Adipocyte (in vitro differentiated cells): ENCODE results near the gene CREB3.

Experiments used
- DNase-seq: peaks from one replicate; pipeline ENCODE4 v3.0.0-alpha.2; 2015; ENCODE audit warnings: low read depth
- H3K27me3 ChIP-seq: replicated peaks from 2 replicates; pipeline ENCODE4 v1.7.0; 2013; ENCODE audit warnings: mild to moderate bottlenecking, low read length, moderate library complexity; ENCODE audit not compliant: control insufficient read depth, insufficient read depth
- H3K36me3 ChIP-seq: 2 replicates; pipeline ENCODE4 v1.7.0; 2013; ENCODE audit warnings: low read length, mild to moderate bottlenecking, moderate library complexity; ENCODE audit not compliant: control insufficient read depth, insufficient read depth, severe bottlenecking
- H3K4me1 ChIP-seq: 2 replicates; pipeline ENCODE4 v1.7.0; 2013; ENCODE audit warnings: mild to moderate bottlenecking, low read length, moderate library complexity; ENCODE audit not compliant: control insufficient read depth, insufficient read depth
- H3K4me3 ChIP-seq: 2 replicates; pipeline ENCODE4 v1.7.0; 2013; ENCODE audit warnings: mild to moderate bottlenecking, low read length, moderate library complexity
- H3K9ac ChIP-seq: 2 replicates; pipeline ENCODE4 v1.7.0; 2013; ENCODE audit warnings: mild to moderate bottlenecking, low read length, moderate library complexity
- H3K9me3 ChIP-seq: 2 replicates; pipeline ENCODE4 v1.7.0; 2013; ENCODE audit warnings: mild to moderate bottlenecking, low read length, moderate library complexity; ENCODE audit not compliant: control insufficient read depth

CREB3 gene, protein sequence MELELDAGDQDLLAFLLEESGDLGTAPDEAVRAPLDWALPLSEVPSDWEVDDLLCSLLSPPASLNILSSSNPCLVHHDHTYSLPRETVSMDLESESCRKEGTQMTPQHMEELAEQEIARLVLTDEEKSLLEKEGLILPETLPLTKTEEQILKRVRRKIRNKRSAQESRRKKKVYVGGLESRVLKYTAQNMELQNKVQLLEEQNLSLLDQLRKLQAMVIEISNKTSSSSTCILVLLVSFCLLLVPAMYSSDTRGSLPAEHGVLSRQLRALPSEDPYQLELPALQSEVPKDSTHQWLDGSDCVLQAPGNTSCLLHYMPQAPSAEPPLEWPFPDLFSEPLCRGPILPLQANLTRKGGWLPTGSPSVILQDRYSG

DNA sequence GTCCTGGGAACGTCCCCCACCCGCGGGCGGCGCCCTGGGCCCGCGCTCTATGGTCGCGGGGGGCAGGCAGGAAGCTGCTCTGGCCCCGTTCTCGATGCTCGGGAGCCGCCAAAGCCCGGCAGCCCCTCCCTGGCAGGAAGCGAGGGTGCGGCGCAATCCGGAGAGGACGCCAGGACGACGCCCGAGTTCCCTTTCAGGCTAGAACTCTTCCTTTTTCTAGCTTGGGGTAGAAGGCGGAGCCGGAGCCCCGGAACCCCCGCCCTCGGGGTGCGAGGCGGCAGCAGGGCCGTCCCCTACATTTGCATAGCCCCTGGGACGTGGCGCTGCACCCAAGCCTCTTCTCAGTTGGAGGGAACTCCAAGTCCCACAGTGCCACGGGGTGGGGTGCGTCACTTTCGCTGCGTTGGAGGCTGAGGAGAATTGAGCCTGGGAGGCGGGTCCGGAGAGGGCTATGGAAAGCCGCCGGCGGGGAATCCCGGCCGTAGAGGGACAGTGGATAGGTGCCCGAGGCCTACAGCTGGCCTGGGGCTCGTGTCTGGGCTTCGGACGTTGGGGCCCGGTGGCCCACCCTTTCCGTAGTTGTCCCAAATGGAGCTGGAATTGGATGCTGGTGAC lies at the start of gene CREB3, which contains the start of gene TLN1:
Gene CREB3, plus strand, starts transcription at position 482 of the 615 bp plus-strand sequence. Its CDS starts 107 bp downstream, at position 589.
Gene TLN1, minus strand, starts transcription at position 11 of the 615 bp plus-strand sequence. CDS start 6,501 bp downstream, outside the sequence.
- peak; percentile 99 for DNase-seq
- H3K4me3 ChIP-seq, result peak within 1 kb of the TSS; percentile 97
- H3K36me3 ChIP-seq, result peaks cover 30% of the 10 kb centered on the region
- no peaks in the 10 kb centered on the region for H3K27me3 ChIP-seq
- H3K4me1 ChIP-seq, result peaks cover 57% of the 10 kb centered on the region
- H3K9me3 ChIP-seq, result no peaks in the 10 kb centered on the region
- H3K9ac ChIP-seq, result peak within 1 kb of the TSS; percentile 99

DNA sequence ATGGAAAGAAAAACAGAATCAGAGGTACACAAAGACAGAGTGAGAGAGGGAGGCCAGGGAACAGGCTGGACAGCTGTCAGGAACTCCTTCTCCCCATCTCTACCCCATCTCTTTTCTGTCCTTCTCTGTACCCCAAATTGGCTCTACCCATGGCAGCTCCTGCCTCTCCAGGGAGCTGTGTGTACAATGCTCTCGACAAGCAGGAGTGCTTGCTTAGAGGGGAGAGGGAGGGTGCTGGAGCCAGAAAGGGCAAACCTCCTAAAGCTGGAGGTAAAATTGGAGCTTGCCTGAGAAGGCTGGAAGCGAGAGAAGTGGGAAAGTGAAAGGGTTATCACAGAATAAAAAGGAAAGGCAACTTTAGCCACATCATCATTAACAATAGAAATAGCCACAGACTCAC lies 49.1 kb upstream of the CREB3 start:
- no peak for DNase-seq
- no peak overlapping the region for H3K4me3 ChIP-seq
- peaks cover 28% of the 10 kb centered on the region for H3K4me1 ChIP-seq
- H3K27me3 ChIP-seq, result no peaks in the 10 kb centered on the region
- no peak overlapping the region for H3K9ac ChIP-seq
- H3K9me3 ChIP-seq, result no peaks in the 10 kb centered on the region
- H3K36me3 ChIP-seq, result peaks cover 53% of the 10 kb centered on the region

DNA sequence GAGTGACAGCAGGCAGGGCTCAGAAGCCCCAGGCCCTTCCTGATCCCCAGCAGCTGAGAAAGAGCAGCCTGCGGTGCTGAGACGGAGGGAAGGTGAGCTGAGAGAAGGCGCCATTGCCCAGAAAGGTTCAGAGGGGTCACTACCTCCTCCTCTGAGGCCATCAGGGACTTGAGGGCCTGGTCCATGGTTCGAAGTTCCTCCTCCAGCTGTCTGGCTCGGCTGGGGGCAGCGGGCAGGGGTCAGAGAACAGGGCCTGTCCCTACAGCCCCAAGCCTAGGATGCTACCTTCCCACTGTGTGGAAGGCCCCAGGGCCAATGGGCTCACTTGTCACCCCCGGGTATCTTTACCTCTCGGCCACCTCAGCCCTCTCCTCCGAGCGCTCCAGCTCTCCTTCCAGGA lies 47.5 kb upstream of the CREB3 start:
- H3K9me3 ChIP-seq, result no peaks in the 10 kb centered on the region
- no peak for DNase-seq
- H3K4me1 ChIP-seq, result peaks cover 39% of the 10 kb centered on the region
- H3K9ac ChIP-seq, result peak overlapping the region; percentile 43
- H3K36me3 ChIP-seq, result peaks cover 54% of the 10 kb centered on the region
- H3K27me3 ChIP-seq, result no peaks in the 10 kb centered on the region
- H3K4me3 ChIP-seq, result no peak overlapping the region

DNA sequence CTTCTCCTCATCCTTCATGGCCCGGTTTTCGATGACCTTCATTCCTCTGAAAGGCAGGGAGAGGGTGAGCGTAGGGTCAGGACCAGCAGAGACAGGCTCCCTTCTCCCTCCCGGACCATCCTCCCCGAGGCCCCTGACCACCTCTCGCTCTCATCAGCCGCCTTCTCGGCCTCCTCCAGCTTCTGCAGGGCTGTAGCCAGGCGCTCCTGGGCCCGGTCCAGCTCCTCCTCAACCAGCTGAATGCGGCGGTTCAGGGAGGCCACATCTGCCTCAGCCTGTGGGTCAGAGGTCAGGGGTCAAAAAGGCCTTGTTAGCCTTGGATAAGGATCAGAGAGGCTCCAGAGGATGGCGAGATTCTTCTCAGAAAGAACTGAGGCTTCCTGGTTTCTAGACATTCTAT lies 47.0 kb upstream of the CREB3 start:
- no peaks in the 10 kb centered on the region for H3K27me3 ChIP-seq
- H3K36me3 ChIP-seq, result peaks cover 54% of the 10 kb centered on the region
- no peak overlapping the region for H3K4me3 ChIP-seq
- H3K9ac ChIP-seq, result peak overlapping the region; percentile 39
- H3K9me3 ChIP-seq, result no peaks in the 10 kb centered on the region
- no peak for DNase-seq
- H3K4me1 ChIP-seq, result peaks cover 39% of the 10 kb centered on the region

DNA sequence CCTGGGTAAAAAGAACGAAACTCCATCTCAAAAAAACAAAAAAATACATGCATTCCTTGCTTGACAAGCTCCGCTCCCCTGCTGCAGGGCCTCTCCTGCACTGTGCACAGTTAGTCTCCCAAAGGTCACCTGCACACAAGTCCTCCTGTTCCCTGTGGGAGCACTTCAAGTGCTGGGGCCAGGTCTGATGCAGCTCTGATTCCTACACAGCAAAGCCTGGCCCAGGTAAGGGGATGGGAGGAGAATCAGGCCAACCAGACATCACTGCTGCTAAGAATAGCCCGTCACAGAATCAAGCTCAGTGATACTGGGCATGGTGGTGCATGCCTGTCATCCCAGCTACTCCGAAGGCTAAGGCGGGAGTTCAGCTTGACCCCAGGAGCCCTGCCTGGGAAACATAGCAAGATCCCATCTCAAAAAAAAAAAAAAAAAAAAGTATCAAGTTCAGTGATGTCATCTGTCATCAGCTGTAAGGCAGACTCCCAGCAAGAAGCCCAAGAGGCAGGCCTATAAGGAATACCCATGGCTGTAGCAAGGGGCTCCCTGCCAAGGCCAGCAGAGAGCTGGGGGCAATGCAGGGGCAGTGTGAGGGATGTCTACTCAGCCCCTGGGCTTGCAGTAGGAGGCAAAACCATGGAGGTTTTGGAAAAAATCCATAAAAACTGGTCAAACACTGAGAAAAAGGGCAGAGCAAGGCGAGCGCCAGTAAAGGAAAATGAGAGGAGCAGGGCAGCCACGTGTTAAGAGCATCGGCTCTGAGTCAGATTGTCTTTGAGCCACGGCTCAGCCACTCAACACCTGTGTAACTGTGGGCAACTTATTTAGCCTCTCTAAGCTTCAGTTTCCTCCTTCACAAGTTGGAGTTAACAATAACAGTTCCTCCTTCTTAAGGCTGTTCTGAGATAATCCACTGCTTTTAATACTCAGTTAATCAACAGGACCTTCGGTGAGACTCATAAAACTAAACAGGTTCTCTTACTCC lies 46.0 kb upstream of the CREB3 start:
- Histone ChIP-seq H3K36me3 (peaks cover 54% of the 10 kb centered on the region), H3K9ac (peak overlapping the region; percentile 98), H3K27me3 (no peaks in the 10 kb centered on the region), H3K9me3 (no peaks in the 10 kb centered on the region), H3K4me1 (peaks cover 42% of the 10 kb centered on the region), H3K4me3 (peak overlapping the region; percentile 89)
- peak; percentile 42 for DNase-seq

DNA sequence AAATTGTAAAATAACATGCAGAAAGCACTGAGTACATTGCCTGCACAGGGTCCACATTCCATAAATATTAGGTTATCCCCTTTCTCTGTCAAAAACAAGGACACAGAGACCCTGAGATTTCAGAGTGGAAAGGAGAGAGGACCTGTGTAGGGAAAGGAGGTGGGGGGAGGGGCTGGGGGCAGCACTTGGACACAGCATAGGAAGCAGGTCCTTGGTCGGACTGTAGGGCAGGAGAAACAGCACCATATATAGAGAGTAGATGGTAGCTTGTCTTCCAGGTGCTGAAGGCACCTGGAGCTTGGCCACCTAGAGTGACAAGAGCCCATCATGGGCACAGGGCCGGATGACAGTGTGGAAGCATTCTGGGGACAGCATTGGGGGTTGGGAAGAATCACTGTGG lies 45.2 kb upstream of the CREB3 start:
- Histone ChIP-seq H3K4me1 (peaks cover 47% of the 10 kb centered on the region), H3K4me3 (peak overlapping the region; percentile 89), H3K9ac (peak overlapping the region; percentile 98), H3K27me3 (no peaks in the 10 kb centered on the region), H3K36me3 (peaks cover 46% of the 10 kb centered on the region), H3K9me3 (no peaks in the 10 kb centered on the region)
- DNase-seq, result no peak

DNA sequence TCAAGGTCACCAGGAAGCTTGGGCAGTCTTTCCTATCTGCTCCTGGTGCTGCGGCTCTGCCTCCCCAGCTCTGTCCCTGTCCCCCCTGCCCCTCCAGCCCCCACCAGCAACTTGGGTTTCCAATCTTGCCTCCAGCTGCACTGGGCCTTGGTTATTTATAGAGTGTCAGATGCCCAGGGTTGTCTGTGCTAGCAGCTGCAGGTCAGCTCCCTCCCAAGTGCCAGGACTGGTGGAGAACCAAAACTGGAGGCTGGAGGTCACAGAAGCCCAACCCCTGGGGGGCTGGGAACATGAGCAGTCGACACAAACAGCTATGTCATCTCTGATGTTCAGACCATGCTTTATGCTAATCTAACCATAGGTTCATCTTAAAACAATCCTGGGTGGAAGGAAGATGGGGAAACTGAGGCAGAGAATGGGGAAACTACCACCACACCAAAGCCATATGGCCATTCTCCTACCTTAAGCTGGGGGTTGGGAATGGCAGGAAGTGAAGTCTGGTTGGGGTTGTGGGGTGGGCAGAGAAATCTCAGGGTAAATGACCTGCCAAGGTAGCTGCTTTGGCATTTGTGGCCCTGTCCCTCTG lies 44.4 kb upstream of the CREB3 start:
- Histone ChIP-seq H3K36me3 (peaks cover 38% of the 10 kb centered on the region), H3K9ac (peak overlapping the region; percentile 98), H3K4me3 (peak overlapping the region; percentile 89), H3K27me3 (no peaks in the 10 kb centered on the region), H3K9me3 (no peaks in the 10 kb centered on the region), H3K4me1 (peaks cover 47% of the 10 kb centered on the region)
- DNase-seq, result no peak

DNA sequence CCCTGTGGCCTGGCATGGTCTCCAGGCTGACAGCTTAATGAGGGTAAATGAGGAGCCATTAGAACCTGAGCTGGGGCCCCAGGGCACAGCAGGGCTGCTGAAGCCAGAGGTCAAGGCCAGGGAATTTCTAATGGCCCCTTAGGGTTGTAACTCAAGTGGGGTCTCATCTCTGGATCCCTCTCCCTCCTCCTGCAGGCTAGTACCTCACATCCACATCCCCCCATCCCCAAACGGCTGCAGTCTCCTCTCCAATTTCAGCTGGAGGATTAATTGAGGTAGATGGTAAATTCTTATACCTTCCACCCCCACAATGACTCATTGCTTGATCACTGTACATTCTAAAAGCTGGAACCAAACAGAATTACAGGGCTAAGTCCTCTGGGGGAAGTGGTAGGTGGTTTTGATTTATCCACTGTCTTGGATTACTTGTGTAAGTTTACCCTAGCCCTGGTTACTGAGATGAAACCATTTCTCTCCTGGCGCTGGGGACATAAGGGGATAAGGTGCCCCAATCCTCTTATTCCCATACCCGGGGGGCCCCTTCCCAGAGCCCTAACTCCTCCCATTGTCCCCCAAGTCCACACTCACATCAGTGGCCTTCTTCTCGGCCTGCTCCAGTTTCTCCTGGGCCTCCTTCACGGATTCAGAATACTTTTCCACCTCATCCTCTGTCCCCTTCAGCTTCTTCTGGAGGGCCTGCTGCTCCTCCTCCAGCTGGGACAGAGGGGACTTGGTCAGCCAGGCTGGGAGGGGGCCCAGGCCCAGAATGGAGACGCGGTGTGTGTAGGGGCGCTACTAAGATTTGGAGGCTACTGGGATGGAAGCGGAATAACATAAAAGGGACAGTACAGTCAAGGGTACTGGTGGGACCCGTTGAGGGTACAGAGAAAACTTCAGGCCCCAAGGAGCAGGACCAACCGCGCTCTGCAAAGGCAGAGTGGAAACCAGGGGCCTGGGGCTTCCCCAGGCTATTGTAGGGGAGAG lies 43.6 kb upstream of the CREB3 start:
- peak overlapping the region; percentile 98 for H3K9ac ChIP-seq
- DNase-seq, result peak; percentile 81
- H3K9me3 ChIP-seq, result no peaks in the 10 kb centered on the region
- H3K36me3 ChIP-seq, result peaks cover 31% of the 10 kb centered on the region
- H3K4me1 ChIP-seq, result peaks cover 47% of the 10 kb centered on the region
- no peaks in the 10 kb centered on the region for H3K27me3 ChIP-seq
- peak overlapping the region; percentile 89 for H3K4me3 ChIP-seq

DNA sequence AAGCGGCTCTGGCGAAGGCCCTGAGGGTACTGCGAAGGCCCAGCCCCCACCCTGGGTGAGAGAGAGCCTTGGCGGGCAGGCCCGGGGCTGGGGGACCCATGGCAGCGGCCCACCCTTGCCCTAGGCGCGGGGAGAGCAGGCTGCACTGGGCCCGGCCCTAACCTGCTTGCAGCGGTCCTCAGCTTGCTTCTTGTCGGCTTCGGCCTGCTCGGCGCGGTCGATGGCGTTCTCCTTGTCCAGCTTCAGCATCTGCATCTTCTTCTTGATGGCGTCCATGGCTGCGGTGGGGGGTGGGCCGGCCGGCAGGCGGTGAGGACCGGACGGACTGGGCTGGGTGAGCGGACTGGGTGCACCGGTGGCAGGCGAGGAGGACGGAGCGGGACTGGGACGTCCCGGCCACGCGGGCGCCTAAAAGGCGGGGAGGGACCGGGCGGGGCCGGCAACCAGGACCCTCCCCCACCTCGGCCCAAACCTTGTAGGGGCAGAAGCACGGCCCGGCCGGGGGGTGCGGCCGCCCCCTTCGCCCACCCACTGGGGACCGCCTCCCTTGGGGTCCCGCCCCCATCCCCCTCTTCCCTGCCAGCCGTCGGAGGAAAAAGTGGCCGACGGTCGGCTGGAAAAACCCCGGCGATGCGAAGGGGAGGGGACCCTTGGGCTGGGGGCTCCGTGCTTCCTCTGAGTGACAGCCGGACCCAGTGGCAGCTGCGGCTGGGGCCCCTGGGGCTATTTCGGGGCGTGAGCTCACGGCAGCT lies 42.7 kb upstream of the CREB3 start, which contains the start of gene TPM2:
Gene TPM2, minus strand, starts transcription at position 384 of the 752 bp plus-strand sequence. Its CDS starts 108 bp downstream, at position 276.
- Histone ChIP-seq H3K27me3 (no peaks in the 10 kb centered on the region), H3K36me3 (peaks cover 22% of the 10 kb centered on the region), H3K4me1 (peaks cover 47% of the 10 kb centered on the region), H3K4me3 (peak within 1 kb of the TSS; percentile 89), H3K9ac (peak within 1 kb of the TSS; percentile 98), H3K9me3 (no peaks in the 10 kb centered on the region)
- DNase-seq, result peak; percentile 85
